ENCODE results near the gene THOC2.
"Not testable (repeated sequence)": the region's sequence is repeated elsewhere in the genome, so short reads cannot be mapped to it uniquely, and the experiment has no call there.

DNA sequence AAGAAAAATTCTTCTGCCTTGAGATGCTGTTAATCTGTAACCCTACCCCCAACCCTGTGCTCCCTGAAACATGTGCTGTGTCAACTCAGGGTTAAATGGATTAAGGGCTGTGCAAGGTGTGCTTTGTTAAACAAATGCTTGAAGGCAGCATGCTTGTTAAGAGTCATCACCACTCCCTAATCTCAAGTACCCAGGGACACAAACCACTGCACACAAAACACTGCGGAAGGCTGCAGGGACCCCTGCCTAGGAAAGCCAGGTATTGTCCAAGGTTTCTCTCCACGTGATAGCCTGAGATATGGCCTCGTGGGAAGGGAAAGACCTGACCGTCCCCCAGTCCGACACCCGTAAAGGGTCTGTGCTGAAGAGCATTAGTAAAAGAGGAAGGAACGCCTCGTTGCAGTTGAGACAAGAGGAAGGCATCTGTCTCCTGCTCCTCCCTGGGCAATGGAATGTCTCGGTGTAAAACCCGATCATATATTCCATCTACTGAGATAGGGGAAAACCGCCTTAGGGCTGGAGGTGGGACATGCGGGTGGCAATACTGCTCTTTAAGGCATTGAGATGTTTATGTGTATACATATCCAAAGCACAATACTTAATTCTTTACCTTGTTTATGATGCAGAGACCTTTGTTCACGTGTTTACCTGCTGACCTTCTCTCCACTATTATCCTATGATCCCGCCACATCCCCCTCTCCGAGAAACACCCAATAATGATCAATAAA lies 53.0 kb downstream of the THOC2 start:
- TF ChIP-seq, protein P1, sequence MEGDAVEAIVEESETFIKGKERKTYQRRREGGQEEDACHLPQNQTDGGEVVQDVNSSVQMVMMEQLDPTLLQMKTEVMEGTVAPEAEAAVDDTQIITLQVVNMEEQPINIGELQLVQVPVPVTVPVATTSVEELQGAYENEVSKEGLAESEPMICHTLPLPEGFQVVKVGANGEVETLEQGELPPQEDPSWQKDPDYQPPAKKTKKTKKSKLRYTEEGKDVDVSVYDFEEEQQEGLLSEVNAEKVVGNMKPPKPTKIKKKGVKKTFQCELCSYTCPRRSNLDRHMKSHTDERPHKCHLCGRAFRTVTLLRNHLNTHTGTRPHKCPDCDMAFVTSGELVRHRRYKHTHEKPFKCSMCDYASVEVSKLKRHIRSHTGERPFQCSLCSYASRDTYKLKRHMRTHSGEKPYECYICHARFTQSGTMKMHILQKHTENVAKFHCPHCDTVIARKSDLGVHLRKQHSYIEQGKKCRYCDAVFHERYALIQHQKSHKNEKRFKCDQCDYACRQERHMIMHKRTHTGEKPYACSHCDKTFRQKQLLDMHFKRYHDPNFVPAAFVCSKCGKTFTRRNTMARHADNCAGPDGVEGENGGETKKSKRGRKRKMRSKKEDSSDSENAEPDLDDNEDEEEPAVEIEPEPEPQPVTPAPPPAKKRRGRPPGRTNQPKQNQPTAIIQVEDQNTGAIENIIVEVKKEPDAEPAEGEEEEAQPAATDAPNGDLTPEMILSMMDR (IDR thresholded peaks at IDR 0.05; ENCODE audit: low read depth, low read length), result not testable (repeated sequence)
- not testable (repeated sequence) for TF ChIP-seq EZH2phosphoT487 (IDR thresholded peaks at IDR 0.05; ENCODE audit: low read depth)
